ENCODE results near the gene HDAC7. TPM values are rescaled to one million over a fixed set of nuclear protein-coding genes. Genes with fewer than 3 reads are reported as not detected.

HDAC7 gene
- total RNA-seq, 1 donor from 2014 or later = 126 TPM

- Mint-ChIP-seq H3K27me3 (no peaks in the 10 kb centered on the region), H3K36me3 (ENCODE audit: low read depth) (no peaks in the 10 kb centered on the region), H3K27ac (no peak overlapping the region), H3K4me3 (peak overlapping the region; percentile 3), H3K4me1 (peaks cover 25% of the 10 kb centered on the region), H3K9me3 (no peaks in the 10 kb centered on the region)
- ATAC-seq (ENCODE audit: low read depth) = no peak
- intact Hi-C loops (cut with micrococcal nuclease) = no loop called here
- CTCF ChIA-PET = interaction anchor here (1.5 to 11.7 kb wide), 5 partner anchors 8 to 63 kb away, joined by 4 to 416 read pairs (median 52); no protein-coding TSS in a partner anchor
- no peak for TF ChIP-seq CTCF (IDR thresholded peaks at IDR 0.05)
- POLR2A ChIA-PET = interaction anchor here (1.8 to 3.0 kb wide), 2 partner anchors 35 to 69 kb away, joined by 4 to 13 read pairs; partner anchors contain the start of gene RPAP3
- no peak for DNase-seq
These were observed 44.4 kb downstream of the HDAC7 start for GRCh38 chr12:47775100-47775911.

DNA sequence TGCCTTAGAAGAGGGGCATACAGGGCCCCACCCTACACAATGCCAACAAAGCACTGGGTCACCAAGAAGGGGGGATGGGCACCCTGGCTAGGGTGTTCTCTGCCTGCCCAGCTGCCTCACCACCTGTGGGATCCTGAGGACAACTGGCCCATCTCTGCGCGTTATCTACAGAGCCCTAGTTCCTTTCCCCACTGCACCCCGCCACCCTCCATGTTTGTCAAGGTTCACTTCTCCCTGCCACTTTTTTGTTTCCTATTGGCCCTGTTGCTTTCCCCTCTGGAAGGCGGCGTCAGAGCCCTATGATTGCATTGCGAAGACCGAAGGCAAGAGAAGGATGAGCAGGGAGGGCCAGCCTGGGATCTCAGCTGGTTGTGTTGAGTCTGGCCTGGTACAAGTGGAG lies 45.0 kb downstream of the HDAC7 start:
- ChIA-PET CTCF (interaction anchor here (1.5 to 11.7 kb wide), 5 partner anchors 8 to 64 kb away, joined by 4 to 416 read pairs (median 52); no protein-coding TSS in a partner anchor), POLR2A (interaction anchor here (1.8 to 3.0 kb wide), 2 partner anchors 34 to 68 kb away, joined by 4 to 13 read pairs; partner anchors contain the start of gene RPAP3)
- Mint-ChIP-seq H3K27me3 (no peaks in the 10 kb centered on the region), H3K4me3 (peak overlapping the region; percentile 28), H3K9me3 (no peaks in the 10 kb centered on the region), H3K27ac (no peak overlapping the region), H3K36me3 (ENCODE audit: low read depth) (no peaks in the 10 kb centered on the region), H3K4me1 (peaks cover 25% of the 10 kb centered on the region)
- DNase-seq = no peak
- ATAC-seq (ENCODE audit: low read depth) = no peak
- intact Hi-C loops (cut with micrococcal nuclease) = no loop called here
- TF ChIP-seq CTCF (IDR thresholded peaks at IDR 0.05) = no peak

GRCh38 chr12:47773858-47774580 lies 45.7 kb downstream of the HDAC7 start:
- no peak for ATAC-seq (ENCODE audit: low read depth)
- H3K27me3 Mint-ChIP-seq = no peaks in the 10 kb centered on the region
- POLR2A ChIA-PET = interaction anchor here (1.2 to 3.0 kb wide), 2 partner anchors 59 to 68 kb away, joined by 4 to 13 read pairs; partner anchors contain the start of gene RPAP3
- peaks cover 21% of the 10 kb centered on the region for H3K4me1 Mint-ChIP-seq
- intact Hi-C loops (cut with micrococcal nuclease) = loop anchor here (1.0 kb wide), 3 partner anchors 32 to 59 kb away; no protein-coding TSS in a partner anchor
- H3K36me3 Mint-ChIP-seq (ENCODE audit: low read depth) = no peaks in the 10 kb centered on the region
- no peak for TF ChIP-seq CTCF (IDR thresholded peaks at IDR 0.05)
- no peak for DNase-seq
- H3K27ac Mint-ChIP-seq = peak overlapping the region; percentile 67
- H3K9me3 Mint-ChIP-seq = no peaks in the 10 kb centered on the region
- CTCF ChIA-PET = interaction anchor here (1.1 to 11.7 kb wide), 7 partner anchors 16 to 64 kb away, joined by 3 to 416 read pairs (median 52); partner anchors contain the start of gene RAPGEF3
- peak overlapping the region; percentile 87 for H3K4me3 Mint-ChIP-seq

GRCh38 chr12:47773062-47773857 lies 46.4 kb downstream of the HDAC7 start, which contains the start of gene SLC48A1:
SLC48A1 (plus strand) TSS chr12:47773238; CDS start chr12:47773305, 67 bp downstream.
- Mint-ChIP-seq H3K4me1 (peaks cover 18% of the 10 kb centered on the region), H3K27ac (peak within 1 kb of the TSS; percentile 69), H3K36me3 (ENCODE audit: low read depth) (no peaks in the 10 kb centered on the region), H3K27me3 (no peaks in the 10 kb centered on the region), H3K9me3 (no peaks in the 10 kb centered on the region), H3K4me3 (peak within 1 kb of the TSS; percentile 87)
- TF ChIP-seq CTCF (IDR thresholded peaks at IDR 0.05) = no peak
- CTCF ChIA-PET = interaction anchor here (0.6 to 11.7 kb wide), 11 partner anchors 11 to 190 kb away, joined by 3 to 416 read pairs (median 6); partner anchors contain the start of genes RAPGEF3, RPAP3 and TMEM106C
- intact Hi-C loops (cut with micrococcal nuclease) = loop anchor here (1.0 kb wide), 3 partner anchors 31 to 58 kb away; no protein-coding TSS in a partner anchor
- POLR2A ChIA-PET = interaction anchor here (0.9 to 3.0 kb wide), 15 partner anchors 10 to 67 kb away, joined by 3 to 13 read pairs (median 3); partner anchors contain the start of genes HDAC7 and RPAP3
- peak; percentile 82 for DNase-seq
- peak; percentile 94 for ATAC-seq (ENCODE audit: low read depth)

All from activated B cell treated with CpG ODN at 0.5 μM for 24 hours (primary cell).